HCT116 (cell line): Measurements from ENCODE around the gene FGF22.

Experiments
- CEBPB ChIP-seq: IDR thresholded peaks from 2 replicates; pipeline ENCODE4 v1.6.1; 2012; ENCODE audit warnings: low read depth
- POLR2AphosphoS5 ChIP-seq: IDR thresholded peaks from 2 replicates; pipeline ENCODE4 v1.6.1; 2011; ENCODE audit warnings: mild to moderate bottlenecking, low read depth, low read length, moderate library complexity
- RAD21 ChIP-seq: IDR thresholded peaks from 2 replicates; pipeline ENCODE4 v1.6.1; 2012; ENCODE audit warnings: low read depth, mild to moderate bottlenecking
- TF ChIP-seq, protein P1 (sequence below), 3 experiments: fragments of 200-600 bp in 1 of 3; sonication (generic) in 1 of 3; IDR thresholded peaks in 2 of 3; conservative IDR thresholded peaks in 1 of 3; 2 replicates each; pipeline ENCODE4 v1.5.1; 2012 to 2017; ENCODE audit warnings: low read depth in 2 of 3, low read length in 2 of 3, antibody characterized with exemption in 1 of 3, borderline replicate concordance in 1 of 3, control low read depth in 1 of 3, mild to moderate bottlenecking in 1 of 3, mixed read lengths in 1 of 3, mixed run types in 1 of 3, moderate library complexity in 1 of 3; ENCODE audit not compliant: insufficient read depth in 1 of 3

DNA sequence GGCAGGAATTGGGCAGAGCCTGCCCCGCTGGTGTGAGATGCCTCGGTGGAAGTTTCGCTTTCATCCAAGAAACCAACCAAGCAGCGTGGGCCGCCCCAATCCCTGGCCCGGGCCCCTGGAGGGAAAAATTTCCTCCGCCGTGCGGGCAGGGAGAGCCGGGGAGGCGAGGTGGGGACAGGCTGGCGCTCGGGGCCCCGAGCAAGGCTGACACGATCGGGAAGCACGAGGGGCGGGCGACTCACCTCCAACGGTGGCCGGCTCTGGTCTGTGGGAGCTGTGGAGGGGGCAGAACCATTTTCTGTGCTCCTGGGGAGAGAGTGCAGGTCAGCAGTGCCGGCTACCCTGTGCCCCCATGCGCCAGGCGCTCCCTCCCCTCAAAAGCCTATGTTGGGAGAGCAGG, 12.3 kb downstream of the FGF22 start:
- TF ChIP-seq, protein P1, sequence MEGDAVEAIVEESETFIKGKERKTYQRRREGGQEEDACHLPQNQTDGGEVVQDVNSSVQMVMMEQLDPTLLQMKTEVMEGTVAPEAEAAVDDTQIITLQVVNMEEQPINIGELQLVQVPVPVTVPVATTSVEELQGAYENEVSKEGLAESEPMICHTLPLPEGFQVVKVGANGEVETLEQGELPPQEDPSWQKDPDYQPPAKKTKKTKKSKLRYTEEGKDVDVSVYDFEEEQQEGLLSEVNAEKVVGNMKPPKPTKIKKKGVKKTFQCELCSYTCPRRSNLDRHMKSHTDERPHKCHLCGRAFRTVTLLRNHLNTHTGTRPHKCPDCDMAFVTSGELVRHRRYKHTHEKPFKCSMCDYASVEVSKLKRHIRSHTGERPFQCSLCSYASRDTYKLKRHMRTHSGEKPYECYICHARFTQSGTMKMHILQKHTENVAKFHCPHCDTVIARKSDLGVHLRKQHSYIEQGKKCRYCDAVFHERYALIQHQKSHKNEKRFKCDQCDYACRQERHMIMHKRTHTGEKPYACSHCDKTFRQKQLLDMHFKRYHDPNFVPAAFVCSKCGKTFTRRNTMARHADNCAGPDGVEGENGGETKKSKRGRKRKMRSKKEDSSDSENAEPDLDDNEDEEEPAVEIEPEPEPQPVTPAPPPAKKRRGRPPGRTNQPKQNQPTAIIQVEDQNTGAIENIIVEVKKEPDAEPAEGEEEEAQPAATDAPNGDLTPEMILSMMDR (IDR thresholded peaks at IDR 0.05 in 2 of 3, conservative IDR thresholded peaks at IDR 0.05 in 1 of 3; ENCODE audit: borderline replicate concordance in 1 of 3, insufficient read depth in 1 of 3, low read depth in 2 of 3, low read length in 2 of 3) = no peak
- TF ChIP-seq CEBPB = no peak
- no peak for TF ChIP-seq POLR2AphosphoS5
- no peak for TF ChIP-seq RAD21
